Measurements from ENCODE around the gene ODF2L. TPM values are rescaled to one million over a fixed set of nuclear protein-coding genes. Genes with fewer than 3 reads are reported as not detected.

The ODF2L gene, protein sequence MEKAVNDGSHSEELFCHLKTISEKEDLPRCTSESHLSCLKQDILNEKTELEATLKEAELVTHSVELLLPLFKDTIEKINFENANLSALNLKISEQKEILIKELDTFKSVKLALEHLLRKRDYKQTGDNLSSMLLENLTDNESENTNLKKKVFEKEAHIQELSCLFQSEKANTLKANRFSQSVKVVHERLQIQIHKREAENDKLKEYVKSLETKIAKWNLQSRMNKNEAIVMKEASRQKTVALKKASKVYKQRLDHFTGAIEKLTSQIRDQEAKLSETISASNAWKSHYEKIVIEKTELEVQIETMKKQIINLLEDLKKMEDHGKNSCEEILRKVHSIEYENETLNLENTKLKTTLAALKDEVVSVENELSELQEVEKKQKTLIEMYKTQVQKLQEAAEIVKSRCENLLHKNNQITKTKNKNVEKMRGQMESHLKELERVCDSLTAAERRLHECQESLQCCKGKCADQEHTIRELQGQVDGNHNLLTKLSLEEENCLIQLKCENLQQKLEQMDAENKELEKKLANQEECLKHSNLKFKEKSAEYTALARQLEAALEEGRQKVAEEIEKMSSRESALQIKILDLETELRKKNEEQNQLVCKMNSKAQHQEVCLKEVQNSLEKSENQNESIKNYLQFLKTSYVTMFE
- 40.5 TPM for total RNA-seq

GRCh38 chr1:86395751-86396497 lies at the start of gene ODF2L:
Gene ODF2L, minus strand, starts transcription at chr1:86396323. Its CDS starts 9,296 bp downstream, at chr1:86387027.
- intact Hi-C loops (cut with DNase I), result loop anchor here (10.0 kb wide), 1 partner anchor 109 kb away; no protein-coding TSS in a partner anchor
- peak; percentile 64 to 93 for TF ChIP-seq POLR2AphosphoS5 (IDR thresholded peaks at IDR 0.05; ENCODE audit: insufficient read depth in 1 of 2, low read depth in 1 of 2)
- TF ChIP-seq, protein P1, sequence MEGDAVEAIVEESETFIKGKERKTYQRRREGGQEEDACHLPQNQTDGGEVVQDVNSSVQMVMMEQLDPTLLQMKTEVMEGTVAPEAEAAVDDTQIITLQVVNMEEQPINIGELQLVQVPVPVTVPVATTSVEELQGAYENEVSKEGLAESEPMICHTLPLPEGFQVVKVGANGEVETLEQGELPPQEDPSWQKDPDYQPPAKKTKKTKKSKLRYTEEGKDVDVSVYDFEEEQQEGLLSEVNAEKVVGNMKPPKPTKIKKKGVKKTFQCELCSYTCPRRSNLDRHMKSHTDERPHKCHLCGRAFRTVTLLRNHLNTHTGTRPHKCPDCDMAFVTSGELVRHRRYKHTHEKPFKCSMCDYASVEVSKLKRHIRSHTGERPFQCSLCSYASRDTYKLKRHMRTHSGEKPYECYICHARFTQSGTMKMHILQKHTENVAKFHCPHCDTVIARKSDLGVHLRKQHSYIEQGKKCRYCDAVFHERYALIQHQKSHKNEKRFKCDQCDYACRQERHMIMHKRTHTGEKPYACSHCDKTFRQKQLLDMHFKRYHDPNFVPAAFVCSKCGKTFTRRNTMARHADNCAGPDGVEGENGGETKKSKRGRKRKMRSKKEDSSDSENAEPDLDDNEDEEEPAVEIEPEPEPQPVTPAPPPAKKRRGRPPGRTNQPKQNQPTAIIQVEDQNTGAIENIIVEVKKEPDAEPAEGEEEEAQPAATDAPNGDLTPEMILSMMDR (IDR thresholded peaks at IDR 0.05), result no peak
- TF ChIP-seq POLR2A (IDR thresholded peaks at IDR 0.05), result peak in 1 of 2 donors; percentile 55
- no peak for DNase-seq (ENCODE audit: extremely low spot score in 2 of 2)
- no peaks in the 10 kb centered on the region for H3K27me3 ChIP-seq
- peaks cover 26% of the 10 kb centered on the region for H3K4me1 ChIP-seq
- H3K36me3 ChIP-seq, result no peaks in the 10 kb centered on the region
- H3K27ac ChIP-seq, result peak within 1 kb of the TSS; percentile 80
- peak within 1 kb of the TSS; percentile 88 to 98 for H3K4me3 ChIP-seq
- H3K9me3 ChIP-seq, result no peaks in the 10 kb centered on the region

- Histone ChIP-seq H3K27ac (no peak overlapping the region), H3K4me1 (no peaks in the 10 kb centered on the region), H3K9me3 (no peaks in the 10 kb centered on the region), H3K4me3 (no peak overlapping the region), H3K27me3 (no peaks in the 10 kb centered on the region), H3K36me3 (no peaks in the 10 kb centered on the region)
- intact Hi-C loops (cut with DNase I), result no loop called here
- DNase-seq (ENCODE audit: extremely low spot score in 2 of 2), result no peak
- no peak for TF ChIP-seq POLR2A (IDR thresholded peaks at IDR 0.05)
- TF ChIP-seq, protein P1 (IDR thresholded peaks at IDR 0.05), result no peak
- no peak for TF ChIP-seq POLR2AphosphoS5 (IDR thresholded peaks at IDR 0.05; ENCODE audit: insufficient read depth in 1 of 2, low read depth in 1 of 2)
Measured at GRCh38 chr1:86445919-86446318, 49.8 kb upstream of the ODF2L start.

DNA sequence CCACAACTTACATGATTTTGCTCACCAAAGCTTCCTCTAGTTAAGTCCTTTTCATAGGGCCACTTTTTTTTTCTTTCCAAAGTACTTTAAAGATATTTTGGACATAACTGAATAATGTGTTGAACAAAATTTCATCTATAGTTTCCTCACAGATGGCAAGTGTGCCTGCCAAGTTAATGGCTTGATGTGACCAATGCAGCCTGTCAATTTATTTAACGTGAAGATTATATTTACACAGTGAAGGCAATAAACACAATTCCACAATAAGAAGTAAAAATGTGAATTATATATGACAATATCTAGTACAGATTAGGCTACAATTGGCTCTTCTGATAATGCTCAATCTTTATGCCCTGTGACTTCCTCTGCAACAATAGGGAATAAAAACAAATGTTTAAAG lies 45.9 kb upstream of the ODF2L start:
- Histone ChIP-seq H3K36me3 (no peaks in the 10 kb centered on the region), H3K27me3 (no peaks in the 10 kb centered on the region), H3K27ac (no peak overlapping the region), H3K9me3 (no peaks in the 10 kb centered on the region), H3K4me1 (no peaks in the 10 kb centered on the region), H3K4me3 (no peak overlapping the region)
- no peak for DNase-seq (ENCODE audit: extremely low spot score in 2 of 2)
- intact Hi-C loops (cut with DNase I), result no loop called here
- TF ChIP-seq POLR2A (IDR thresholded peaks at IDR 0.05) (no peak), POLR2AphosphoS5 (IDR thresholded peaks at IDR 0.05; ENCODE audit: insufficient read depth in 1 of 2, low read depth in 1 of 2) (no peak)
- TF ChIP-seq, protein P1 (IDR thresholded peaks at IDR 0.05), result no peak

- Histone ChIP-seq H3K9me3 (no peaks in the 10 kb centered on the region), H3K27me3 (no peaks in the 10 kb centered on the region), H3K4me1 (no peaks in the 10 kb centered on the region), H3K4me3 (no peak overlapping the region), H3K27ac (no peak overlapping the region), H3K36me3 (no peaks in the 10 kb centered on the region)
- no peak for DNase-seq (ENCODE audit: extremely low spot score in 2 of 2)
- no peak for TF ChIP-seq POLR2AphosphoS5 (IDR thresholded peaks at IDR 0.05; ENCODE audit: insufficient read depth in 1 of 2, low read depth in 1 of 2)
- TF ChIP-seq POLR2A (IDR thresholded peaks at IDR 0.05), result no peak
- TF ChIP-seq, protein P1 (IDR thresholded peaks at IDR 0.05), result no peak
- intact Hi-C loops (cut with DNase I), result no loop called here
Measured at GRCh38 chr1:86441581-86441980, 45.5 kb upstream of the ODF2L start.
